Suprapubic skin (tissue), 4 donors: ENCODE measurements around the gene ACTL10. TPM values are rescaled to one million over a fixed set of nuclear protein-coding genes. Genes with fewer than 3 reads are reported as not detected.

ENCODE experiments used
- DNase-seq, 2 donors: peaks; one replicate each; pipeline ENCODE4 v3.0.0-alpha.2; 2019; ENCODE audit warnings: low spot score in 2 of 2
- H3K27ac ChIP-seq: fragments of 200-600 bp; sonication (generic); one replicate; pipeline ENCODE4 v1.5.1; 2019
- H3K27me3 ChIP-seq: fragments of 200-600 bp; sonication (generic); one replicate; pipeline ENCODE4 v1.5.1; 2019
- H3K36me3 ChIP-seq: fragments of 200-600 bp; sonication (generic); one replicate; pipeline ENCODE4 v1.5.1; 2019
- H3K4me1 ChIP-seq: fragments of 200-600 bp; sonication (generic); one replicate; pipeline ENCODE4 v1.5.1; 2019
- H3K4me3 ChIP-seq: fragments of 200-600 bp; sonication (generic); one replicate; pipeline ENCODE4 v1.5.1; 2019; ENCODE audit warnings: mild to moderate bottlenecking
- H3K9me3 ChIP-seq: fragments of 200-600 bp; sonication (generic); one replicate; pipeline ENCODE4 v1.5.1; 2019
- EP300 ChIP-seq: sonication (generic); formaldehyde crosslinking; IDR thresholded peaks from one replicate; pipeline ENCODE4 v1.6.1; 2017; ENCODE audit warnings: antibody characterized with exemption
- POLR2A ChIP-seq, 2 donors: fragments of 450-650 bp; IDR thresholded peaks; one replicate each; pipeline ENCODE4 v1.6.1; 2017; ENCODE audit warnings: antibody characterized with exemption in 2 of 2, mild to moderate bottlenecking in 2 of 2, moderate library complexity in 2 of 2
- POLR2AphosphoS5 ChIP-seq, 3 donors: sonication (generic); formaldehyde crosslinking; IDR thresholded peaks; one replicate each; pipeline ENCODE4 v1.6.1; 2017; ENCODE audit warnings: antibody characterized with exemption in 3 of 3
- WGBS: methylation state at CpG from one replicate; pipeline ENCODE4 v1.1.5; 2018; 5-methylcytosine and 5-hydroxymethylcytosine counted together
- total RNA-seq, 4 donors: library from RNA; depleted of rRNA; stranded (reverse); fragments of >200 nt; gene quantifications; one replicate each; pipeline ENCODE4 v1.1.0, GENCODE V29; 2016
- TF ChIP-seq, protein P1 (sequence below), 2 donors: fragments of 200-600 bp in 1 of 2; fragments of 450-650 bp in 1 of 2; sonication (generic) in 1 of 2; IDR thresholded peaks; one replicate each; pipeline ENCODE4 v1.5.1; 2016 to 2019; ENCODE audit warnings: antibody characterized with exemption in 2 of 2, mild to moderate bottlenecking in 1 of 2, moderate library complexity in 1 of 2

The ACTL10 gene
- total RNA-seq, 4 donors from 2014 or later: 1.3 to 4.9 (median 3.0) TPM

DNA sequence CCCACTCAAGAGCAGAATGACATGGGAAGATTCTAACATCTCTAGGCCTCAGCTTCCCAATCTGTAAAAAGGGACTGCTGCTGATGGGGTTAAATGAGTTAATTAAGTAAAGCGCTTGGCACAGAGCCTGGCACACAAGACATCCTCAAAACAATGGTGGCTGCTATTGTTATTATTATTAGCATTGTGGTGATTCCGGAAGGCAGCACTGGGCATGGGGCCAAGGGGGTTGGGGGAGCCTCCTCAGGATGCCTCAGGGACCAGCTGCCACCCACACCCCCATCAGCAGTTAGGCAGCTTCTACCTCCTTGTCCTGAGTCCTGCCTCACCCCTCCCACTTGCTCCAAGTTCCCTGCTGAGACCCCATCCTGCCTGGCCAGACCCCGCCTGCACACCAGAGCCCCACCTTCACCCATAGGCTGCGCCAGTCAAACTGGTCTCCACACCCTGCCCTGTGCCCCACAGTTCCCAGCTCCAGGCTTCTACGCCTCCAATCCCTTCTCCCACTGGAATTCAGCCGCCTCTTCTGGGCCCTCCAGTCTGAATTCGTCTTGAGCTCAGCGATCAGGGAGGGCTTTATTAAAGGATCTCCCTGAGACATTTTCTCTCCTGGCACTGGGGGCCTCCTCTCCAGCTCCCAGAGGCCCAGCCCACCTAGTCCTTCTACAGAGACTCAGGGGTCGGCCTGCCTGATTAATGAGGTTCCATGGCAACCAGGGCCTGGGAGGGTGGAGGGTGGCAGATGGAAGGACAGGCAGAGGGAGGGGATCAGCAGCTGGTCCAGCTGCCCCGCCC, 18.0 kb downstream of the ACTL10 start:
- no peak for DNase-seq
- Histone ChIP-seq H3K36me3 (no peaks in the 10 kb centered on the region), H3K4me1 (peaks cover 22% of the 10 kb centered on the region), H3K27me3 (no peaks in the 10 kb centered on the region), H3K9me3 (no peaks in the 10 kb centered on the region), H3K4me3 (no peak overlapping the region), H3K27ac (peak overlapping the region; percentile 10)
- 49% methylated on average over 6 of the region's 10 CpGs for WGBS
- TF ChIP-seq EP300: no peak
- no peak for TF ChIP-seq POLR2AphosphoS5 (IDR thresholded peaks at IDR 0.05)
- no peak for TF ChIP-seq POLR2A (IDR thresholded peaks at IDR 0.05)
- TF ChIP-seq, protein P1, sequence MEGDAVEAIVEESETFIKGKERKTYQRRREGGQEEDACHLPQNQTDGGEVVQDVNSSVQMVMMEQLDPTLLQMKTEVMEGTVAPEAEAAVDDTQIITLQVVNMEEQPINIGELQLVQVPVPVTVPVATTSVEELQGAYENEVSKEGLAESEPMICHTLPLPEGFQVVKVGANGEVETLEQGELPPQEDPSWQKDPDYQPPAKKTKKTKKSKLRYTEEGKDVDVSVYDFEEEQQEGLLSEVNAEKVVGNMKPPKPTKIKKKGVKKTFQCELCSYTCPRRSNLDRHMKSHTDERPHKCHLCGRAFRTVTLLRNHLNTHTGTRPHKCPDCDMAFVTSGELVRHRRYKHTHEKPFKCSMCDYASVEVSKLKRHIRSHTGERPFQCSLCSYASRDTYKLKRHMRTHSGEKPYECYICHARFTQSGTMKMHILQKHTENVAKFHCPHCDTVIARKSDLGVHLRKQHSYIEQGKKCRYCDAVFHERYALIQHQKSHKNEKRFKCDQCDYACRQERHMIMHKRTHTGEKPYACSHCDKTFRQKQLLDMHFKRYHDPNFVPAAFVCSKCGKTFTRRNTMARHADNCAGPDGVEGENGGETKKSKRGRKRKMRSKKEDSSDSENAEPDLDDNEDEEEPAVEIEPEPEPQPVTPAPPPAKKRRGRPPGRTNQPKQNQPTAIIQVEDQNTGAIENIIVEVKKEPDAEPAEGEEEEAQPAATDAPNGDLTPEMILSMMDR (IDR thresholded peaks at IDR 0.05): no peak

DNA sequence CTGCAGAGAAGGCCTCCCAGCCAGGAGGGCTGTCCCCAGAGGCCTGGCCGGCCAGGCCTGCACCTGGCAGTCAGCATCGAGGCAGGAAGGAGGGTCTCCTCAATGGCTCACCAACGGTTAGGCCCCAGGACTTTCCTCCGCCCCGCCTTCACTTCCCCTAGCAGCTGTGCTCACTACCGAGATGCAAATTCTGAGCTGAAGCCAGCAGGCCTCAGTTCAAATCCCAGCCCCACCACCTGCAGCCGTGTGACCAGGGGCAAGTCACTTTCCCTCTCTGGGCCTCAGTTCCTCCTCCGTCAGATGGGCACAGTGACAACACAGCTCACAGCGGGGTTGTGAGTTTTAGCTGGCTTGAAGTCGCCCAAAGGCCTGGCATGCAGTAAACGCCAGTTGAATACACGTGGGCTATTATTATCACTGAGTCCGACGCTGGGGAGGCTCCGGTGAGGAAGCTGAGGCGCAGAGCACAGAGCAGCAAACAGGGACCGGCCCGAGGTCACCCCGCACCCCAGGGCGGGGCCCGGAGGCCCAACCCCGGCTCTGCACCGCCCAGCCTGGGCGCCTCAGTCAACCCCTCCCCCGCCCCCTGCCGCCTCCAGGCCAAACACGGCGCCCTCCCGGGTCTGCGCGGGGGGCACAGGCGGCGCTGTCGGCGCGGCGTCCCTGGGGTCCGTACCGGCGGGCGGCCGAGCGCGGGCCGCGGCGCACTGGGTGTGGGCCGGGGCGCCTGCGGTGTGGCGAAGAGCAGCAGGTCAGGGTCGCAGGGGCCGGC, 18.8 kb downstream of the ACTL10 start:
- peaks cover 22% of the 10 kb centered on the region for H3K4me1 ChIP-seq
- no peaks in the 10 kb centered on the region for H3K36me3 ChIP-seq
- no peaks in the 10 kb centered on the region for H3K9me3 ChIP-seq
- H3K4me3 ChIP-seq: peak overlapping the region; percentile 63
- peak overlapping the region; percentile 51 for H3K27ac ChIP-seq
- no peaks in the 10 kb centered on the region for H3K27me3 ChIP-seq
- 0% methylated on average over 5 of the region's 53 CpGs for WGBS
- DNase-seq: no peak
- TF ChIP-seq, protein P1 (IDR thresholded peaks at IDR 0.05): no peak
- TF ChIP-seq POLR2A (IDR thresholded peaks at IDR 0.05) (no peak), POLR2AphosphoS5 (IDR thresholded peaks at IDR 0.05) (no peak)

DNA sequence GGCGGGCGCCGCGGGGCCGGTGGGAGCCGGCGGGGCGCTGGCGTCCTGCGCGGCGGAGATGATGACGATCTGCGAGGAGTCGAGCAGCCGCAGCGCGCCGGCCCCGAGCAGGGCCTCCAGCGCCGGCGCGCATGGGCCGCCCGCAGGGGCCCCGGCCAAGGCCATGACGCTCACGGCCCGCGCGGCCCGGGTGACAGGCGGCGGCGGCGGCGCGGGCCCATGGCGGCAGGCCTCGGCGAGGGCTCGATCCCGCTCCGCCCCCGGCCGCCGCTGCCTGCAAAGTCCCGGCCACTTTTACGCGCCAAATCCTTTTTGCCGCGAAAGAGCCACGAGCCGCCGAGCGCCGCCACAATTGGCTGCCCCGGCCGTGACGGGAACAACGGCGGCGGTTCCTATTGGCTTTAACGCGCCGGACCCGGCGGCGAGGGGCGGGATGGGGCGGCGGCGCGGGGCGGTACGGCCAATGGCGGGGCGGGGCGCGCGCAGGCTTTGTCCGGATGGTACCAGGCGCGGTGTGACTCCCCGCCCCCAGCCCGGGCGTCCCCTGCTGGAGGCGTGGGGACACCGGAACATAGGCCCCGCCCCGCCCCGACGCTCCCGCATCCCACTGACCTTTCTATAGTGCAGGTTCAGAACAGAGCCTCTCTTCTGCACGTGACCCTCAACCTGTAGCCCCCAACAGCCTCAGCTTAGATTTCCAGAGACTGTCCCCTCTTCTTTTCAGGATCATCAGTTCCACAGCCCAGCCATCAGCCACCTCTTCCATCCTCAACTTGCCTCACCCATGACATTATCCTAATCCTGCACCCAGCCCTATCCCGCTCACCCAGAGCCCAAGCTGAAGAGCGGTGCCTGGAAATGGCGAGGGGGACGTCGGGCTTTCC, 19.6 kb downstream of the ACTL10 start, which contains the start of gene E2F1:
E2F1 (minus strand) TSS at position 286 of the 884 bp plus-strand sequence; CDS start at position 165, 121 bp downstream.
- Histone ChIP-seq H3K36me3 (no peaks in the 10 kb centered on the region), H3K4me3 (peak within 1 kb of the TSS; percentile 63), H3K9me3 (no peaks in the 10 kb centered on the region), H3K27me3 (no peaks in the 10 kb centered on the region), H3K27ac (peak within 1 kb of the TSS; percentile 51), H3K4me1 (peaks cover 22% of the 10 kb centered on the region)
- WGBS: 4% methylated on average over 35 of the region's 101 CpGs
- DNase-seq: peak; percentile 96 to 97
- TF ChIP-seq EP300 (no peak), POLR2A (IDR thresholded peaks at IDR 0.05) (no peak)
- TF ChIP-seq, protein P1 (IDR thresholded peaks at IDR 0.05): peak in 1 of 2 donors; percentile 63

DNA sequence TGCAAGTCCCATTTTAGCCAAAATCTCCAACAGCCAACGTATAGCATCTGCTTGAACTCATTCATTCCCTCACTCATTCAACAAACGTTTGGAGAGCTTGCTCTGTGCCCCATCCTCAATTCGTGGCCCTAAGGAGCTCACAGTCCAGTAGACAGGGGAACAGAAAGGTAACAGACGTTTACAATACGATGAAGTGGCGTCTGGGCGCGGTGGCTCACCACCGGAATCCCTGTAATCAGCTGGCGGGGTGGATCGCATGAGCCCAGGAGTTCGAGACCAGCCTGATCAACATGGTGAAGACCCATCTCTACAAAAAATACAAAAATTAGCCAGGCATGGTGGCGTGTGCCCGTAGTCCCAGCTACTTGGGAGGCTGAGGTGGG, 20.2 kb downstream of the ACTL10 start:
- Histone ChIP-seq H3K4me1 (peaks cover 22% of the 10 kb centered on the region), H3K27ac (peak overlapping the region; percentile 51), H3K27me3 (no peaks in the 10 kb centered on the region), H3K4me3 (peak overlapping the region; percentile 63), H3K9me3 (no peaks in the 10 kb centered on the region), H3K36me3 (no peaks in the 10 kb centered on the region)
- TF ChIP-seq, protein P1 (IDR thresholded peaks at IDR 0.05): no peak
- no peak for TF ChIP-seq POLR2AphosphoS5 (IDR thresholded peaks at IDR 0.05)
- no peak for TF ChIP-seq POLR2A (IDR thresholded peaks at IDR 0.05)
- TF ChIP-seq EP300: no peak
- DNase-seq: no peak
- WGBS: 79% methylated on average over 14 of the region's 14 CpGs
